ENCODE data around the gene NUDC. TPM values are rescaled to one million over a fixed set of nuclear protein-coding genes. Genes with fewer than 3 reads are reported as not detected.

Gene NUDC
- total and polyA plus RNA-seq, 2 of the 13 experiments (the other 11 are each of a cell fraction or from before 2014, with no cell fraction given) = 34.7 to 104 TPM

- TF ChIP-seq ZBED4 (CRISPR knock-in tag; IDR thresholded peaks at IDR 0.05; ENCODE audit: borderline replicate concordance) (no peak), SP140L (CRISPR knock-in tag; IDR thresholded peaks at IDR 0.05; ENCODE audit: borderline replicate concordance) (no peak), ZNF318 (CRISPR knock-in tag; IDR thresholded peaks at IDR 0.05) (no peak; the same call in 1 of the 2 replicates), ZSCAN9 (CRISPR knock-in tag; IDR thresholded peaks at IDR 0.05; ENCODE audit: borderline replicate concordance) (no peak), SP5 (CRISPR knock-in tag; IDR thresholded peaks at IDR 0.05; ENCODE audit: borderline replicate concordance, low read depth) (no peak; the same call in 1 of the 2 replicates), ZFP36L2 (CRISPR knock-in tag; IDR thresholded peaks at IDR 0.05) (no peak), SALL2 (CRISPR knock-in tag; IDR thresholded peaks at IDR 0.05) (peak; percentile 52; the same call in 1 of the 2 replicates), ZNF574 (CRISPR knock-in tag; IDR thresholded peaks at IDR 0.05) (peak; percentile 88), MED13 (CRISPR knock-in tag; IDR thresholded peaks at IDR 0.05) (peak; percentile 69; the same call in 1 of the 2 replicates), ZNF552 (CRISPR knock-in tag; IDR thresholded peaks at IDR 0.05; ENCODE audit: borderline replicate concordance) (peak; percentile 47; the same call in 1 of the 2 replicates), MATR3 (CRISPR knock-in tag; IDR thresholded peaks at IDR 0.05) (no peak)
- TF ChIP-seq, protein P1, sequence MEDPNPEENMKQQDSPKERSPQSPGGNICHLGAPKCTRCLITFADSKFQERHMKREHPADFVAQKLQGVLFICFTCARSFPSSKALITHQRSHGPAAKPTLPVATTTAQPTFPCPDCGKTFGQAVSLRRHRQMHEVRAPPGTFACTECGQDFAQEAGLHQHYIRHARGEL (CRISPR knock-in tag; IDR thresholded peaks at IDR 0.05) = no peak
Observed at GRCh38 chr1:26921540-26922430, at the start of gene NUDC (continued).

Measured in HepG2 (cell line).